HG03066 (cell line): Measurements from ENCODE around the gene SORCS2.

ENCODE experiments used
- ATAC-seq: cut with Tn5 transposase; IDR thresholded peaks from one replicate; pipeline ENCODE4 v1.9.1; 2021; ENCODE audit warnings: low read depth; ENCODE audit not compliant: unreplicated experiment

SORCS2 gene

GRCh38 chr4:7738458-7739076 is 546.2 kb downstream of the SORCS2 start:
- ATAC-seq, result no peak

- no peak for ATAC-seq
These were observed 547.0 kb downstream of the SORCS2 start for GRCh38 chr4:7739077-7739917.

- ATAC-seq, result no peak
These were observed 547.9 kb downstream of the SORCS2 start for GRCh38 chr4:7739918-7740865.

GRCh38 chr4:7740866-7741525 is 548.7 kb downstream of the SORCS2 start:
- ATAC-seq, result no peak

GRCh38 chr4:7741946-7742806 is 549.8 kb downstream of the SORCS2 start:
- no peak for ATAC-seq

GRCh38 chr4:7742807-7743280 is 550.5 kb downstream of the SORCS2 start:
- ATAC-seq, result no peak

- no peak for ATAC-seq
These were observed 551.9 kb downstream of the SORCS2 start for GRCh38 chr4:7744142-7744804.

GRCh38 chr4:7745301-7745885 is 553.1 kb downstream of the SORCS2 start:
- no peak for ATAC-seq

- no peak for ATAC-seq
These were observed 554.2 kb downstream of the SORCS2 start for GRCh38 chr4:7746351-7747061.

GRCh38 chr4:7747062-7747385 is 554.7 kb downstream of the SORCS2 start:
- no peak for ATAC-seq

GRCh38 chr4:7747566-7747965 is 555.2 kb downstream of the SORCS2 start:
- no peak for ATAC-seq

- no peak for ATAC-seq
These were observed 558.2 kb downstream of the SORCS2 start for GRCh38 chr4:7750523-7750922.

- no peak for ATAC-seq
These were observed 558.6 kb downstream of the SORCS2 start for GRCh38 chr4:7750972-7751371.

- ATAC-seq, result no peak
These were observed 560.3 kb downstream of the SORCS2 start for GRCh38 chr4:7752649-7753048.

GRCh38 chr4:7753271-7753670 is 560.9 kb downstream of the SORCS2 start:
- no peak for ATAC-seq

- no peak for ATAC-seq
These were observed 561.7 kb downstream of the SORCS2 start for GRCh38 chr4:7753931-7754465.

- ATAC-seq, result no peak
These were observed 562.4 kb downstream of the SORCS2 start for GRCh38 chr4:7754565-7755262.
